CD14-positive monocyte (primary cell): ENCODE data around the gene H19. TPM values are rescaled to one million over a fixed set of nuclear protein-coding genes. Genes with fewer than 3 reads are reported as not detected.

Experiments used
- DNase-seq, 3 donors: peaks; one replicate each; pipeline ENCODE4 v3.0.0-alpha.2; 2011 to 2022
- H2AFZ ChIP-seq: 2 replicates; pipeline ENCODE4 v1.6.0; 2012; ENCODE audit warnings: mild to moderate bottlenecking, low read depth, low read length, inconsistent platforms; ENCODE audit not compliant: insufficient read depth, poor library complexity, severe bottlenecking
- H3K27ac ChIP-seq, 2 donors: 1 replicate in 1 of 2; 2 replicates in 1 of 2; pipeline ENCODE4 v1.5.1; 2012 to 2013; ENCODE audit warnings: low read length in 2 of 2, control low read depth in 1 of 2, inconsistent platforms in 1 of 2, low read depth in 1 of 2, mild to moderate bottlenecking in 1 of 2
- H3K27me3 ChIP-seq, 2 donors: one replicate each; pipeline versions ENCODE4 v1.6.0 to v1.6.1; 2011 to 2013; ENCODE audit warnings: low read length in 2 of 2; ENCODE audit not compliant: control insufficient read depth in 2 of 2, insufficient read depth in 2 of 2
- H3K36me3 ChIP-seq, 2 donors: replicated peaks in 1 of 2; 1 replicate in 1 of 2; 2 replicates in 1 of 2; pipeline versions ENCODE4 v1.5.1 to v1.6.1; 2012 to 2013; ENCODE audit warnings: low read length in 2 of 2, control low read depth in 1 of 2, inconsistent platforms in 1 of 2, mild to moderate bottlenecking in 1 of 2; ENCODE audit not compliant: insufficient read depth in 2 of 2, control insufficient read depth in 1 of 2
- H3K4me1 ChIP-seq, 2 donors: 1 replicate in 1 of 2; 2 replicates in 1 of 2; pipeline versions ENCODE4 v1.5.1 to v1.6.1; 2012 to 2013; ENCODE audit warnings: low read length in 2 of 2, control low read depth in 1 of 2, inconsistent platforms in 1 of 2, mild to moderate bottlenecking in 1 of 2, moderate library complexity in 1 of 2; ENCODE audit not compliant: insufficient read depth in 2 of 2, control insufficient read depth in 1 of 2
- H3K4me2 ChIP-seq: replicated peaks from 2 replicates; pipeline ENCODE3; 2012; ENCODE audit warnings: low read length, moderate library complexity, mild to moderate bottlenecking; ENCODE audit not compliant: poor library complexity, severe bottlenecking; ENCODE audit errors: extremely low read depth
- H3K4me3 ChIP-seq, 3 experiments: fragments of 200-600 bp in 1 of 3; sonication (generic) in 1 of 3; replicated peaks in 1 of 3; 1 replicate in 2 of 3; 2 replicates in 1 of 3; pipeline ENCODE4 v1.5.1; 2011 to 2013; ENCODE audit warnings: low read length in 3 of 3, mild to moderate bottlenecking in 3 of 3, control low read depth in 2 of 3, low read depth in 2 of 3, inconsistent platforms in 1 of 3, moderate library complexity in 1 of 3
- H3K79me2 ChIP-seq: 2 replicates; pipeline ENCODE4 v1.6.0; 2012; ENCODE audit warnings: mild to moderate bottlenecking, control low read depth, inconsistent platforms, low read length, moderate library complexity; ENCODE audit not compliant: insufficient read depth
- H3K9ac ChIP-seq: 2 replicates; pipeline ENCODE4 v1.6.0; 2017; ENCODE audit warnings: low read length, mild to moderate bottlenecking; ENCODE audit not compliant: insufficient read depth, poor library complexity, severe bottlenecking
- H3K9me3 ChIP-seq, 2 donors: replicated peaks in 1 of 2; 1 replicate in 1 of 2; 2 replicates in 1 of 2; pipeline versions ENCODE4 v1.5.1 to v1.6.1; 2012 to 2013; ENCODE audit warnings: low read length in 2 of 2, control low read depth in 1 of 2; ENCODE audit not compliant: control insufficient read depth in 1 of 2, insufficient read depth in 1 of 2
- H4K20me1 ChIP-seq: 2 replicates; pipeline ENCODE4 v1.6.0; 2012; ENCODE audit warnings: mild to moderate bottlenecking, low read length, control low read depth, moderate library complexity; ENCODE audit not compliant: insufficient read depth
- H3K27ac Mint-ChIP-seq, 7 donors: one replicate each; pipeline ENCODE4 v1.8.0; 2020; ENCODE audit warnings: mild to moderate bottlenecking in 7 of 7, mixed read lengths in 7 of 7, moderate library complexity in 6 of 7, inconsistent platforms in 2 of 7
- H3K27me3 Mint-ChIP-seq, 3 donors: one replicate each; pipeline ENCODE4 v1.8.0; 2021 to 2022; ENCODE audit warnings: low read depth in 3 of 3, mild to moderate bottlenecking in 3 of 3, mixed read lengths in 3 of 3, moderate library complexity in 3 of 3, inconsistent platforms in 1 of 3
- H3K36me3 Mint-ChIP-seq, 2 donors: one replicate each; pipeline ENCODE4 v1.8.0; 2020; ENCODE audit warnings: mixed read lengths in 2 of 2, inconsistent platforms in 1 of 2, mild to moderate bottlenecking in 1 of 2
- H3K4me1 Mint-ChIP-seq: one replicate; pipeline ENCODE4 v1.8.0; 2020; ENCODE audit warnings: mild to moderate bottlenecking, mixed read lengths
- H3K4me3 Mint-ChIP-seq, 2 donors: one replicate each; pipeline ENCODE4 v1.8.0; 2020; ENCODE audit warnings: mild to moderate bottlenecking in 2 of 2, mixed read lengths in 2 of 2, moderate library complexity in 1 of 2
- H3K9me3 Mint-ChIP-seq, 7 donors: one replicate each; pipeline ENCODE4 v1.8.0; 2020 to 2022; ENCODE audit warnings: mixed read lengths in 7 of 7, mild to moderate bottlenecking in 6 of 7, moderate library complexity in 6 of 7, inconsistent platforms in 2 of 7
- WGBS: methylation state at CpG from one replicate; pipeline ENCODE4 v1.1.5; 2013; ENCODE audit warnings: missing lambda C conversion rate; ENCODE audit not compliant: insufficient coverage; 5-methylcytosine and 5-hydroxymethylcytosine counted together
- intact Hi-C, 2 donors: fragments of 100-400 bp; cut with micrococcal nuclease; formaldehyde crosslinking; loops; one replicate each; pipeline versions ENCODE4 v1.15.0 to v1.15.1; 2023
- polyA plus RNA-seq, 3 donors: library from polyadenylated mRNA; depleted of rRNA in 1 of 3; unstranded in 2 of 3; stranded (reverse) in 1 of 3; fragments of 300-500 nt in 2 of 3; fragments of >200 nt in 1 of 3; fragmentation: Illumina TruSeq in 2 of 3; gene quantifications; 1 replicate in 2 of 3; 2 replicates in 1 of 3; pipeline ENCODE4 v1.2.3, GENCODE V29; 2012 to 2021
- TF ChIP-seq, protein P1 (sequence below): fragments of 200-600 bp; IDR thresholded peaks from one replicate; pipeline ENCODE4 v1.8.0; 2022; ENCODE audit warnings: antibody characterized with exemption, mild to moderate bottlenecking

Gene H19
- polyA plus RNA-seq, 3 donors = 0.47 TPM; not detected in 2

DNA sequence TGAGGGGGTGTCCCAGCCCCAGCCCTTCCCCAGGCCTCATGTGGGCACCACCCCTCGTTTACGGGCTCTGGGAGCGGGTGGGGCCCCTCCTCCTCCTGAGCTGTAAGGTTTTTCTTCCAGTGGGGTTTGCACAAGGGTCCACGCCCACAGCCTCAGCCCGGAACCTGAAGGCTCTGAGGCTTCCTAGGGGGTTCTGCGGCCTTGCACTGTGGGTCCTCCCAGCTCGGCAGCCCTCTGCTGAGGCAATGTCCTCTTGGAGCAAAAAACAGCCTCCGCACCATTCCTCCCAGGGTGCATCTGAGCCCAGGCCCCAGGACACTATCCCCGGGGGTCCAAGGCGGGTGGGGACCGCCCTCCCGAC, 14.1 kb downstream of the H19 start:
- H3K4me1 Mint-ChIP-seq = no peaks in the 10 kb centered on the region
- WGBS = no CpG with 5 or more reads among the region's 12 CpGs
- no peak for DNase-seq

DNA sequence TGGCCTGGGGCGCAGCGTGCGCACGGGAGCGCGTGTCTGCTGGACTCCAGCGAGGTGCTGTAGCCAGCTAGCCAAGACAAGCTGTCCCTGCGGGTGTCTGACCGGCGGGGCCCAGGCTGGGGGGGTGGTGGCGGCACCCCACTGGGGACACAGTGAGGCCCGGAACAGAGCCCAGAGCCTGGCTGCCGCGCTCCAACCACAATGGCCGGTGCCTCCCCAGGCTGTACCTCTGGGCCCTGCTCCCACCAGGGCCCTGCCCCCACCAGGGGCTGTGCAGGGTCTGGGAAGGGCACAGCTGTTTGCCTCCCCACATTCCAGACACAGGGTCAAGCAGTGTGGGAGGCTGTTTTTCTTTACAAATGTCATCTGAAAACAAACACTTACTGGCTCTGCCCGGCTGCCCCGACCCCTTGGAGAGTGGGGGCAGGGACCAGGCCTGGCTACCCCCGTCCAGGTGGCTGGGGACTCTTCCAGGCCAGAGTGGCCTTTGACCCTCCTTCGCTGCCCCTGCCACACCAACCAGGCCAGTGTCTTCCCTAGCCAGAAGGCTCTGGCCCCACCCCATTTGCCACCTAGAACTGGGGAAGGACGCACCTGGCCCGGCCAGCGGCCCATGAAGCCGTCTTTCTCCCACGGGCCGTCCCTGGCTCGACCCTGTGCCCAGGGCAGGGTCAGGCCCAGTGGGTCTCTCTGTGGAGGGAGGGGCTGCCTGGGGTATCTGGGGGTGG, 14.6 kb downstream of the H19 start:
- TF ChIP-seq, protein P1, sequence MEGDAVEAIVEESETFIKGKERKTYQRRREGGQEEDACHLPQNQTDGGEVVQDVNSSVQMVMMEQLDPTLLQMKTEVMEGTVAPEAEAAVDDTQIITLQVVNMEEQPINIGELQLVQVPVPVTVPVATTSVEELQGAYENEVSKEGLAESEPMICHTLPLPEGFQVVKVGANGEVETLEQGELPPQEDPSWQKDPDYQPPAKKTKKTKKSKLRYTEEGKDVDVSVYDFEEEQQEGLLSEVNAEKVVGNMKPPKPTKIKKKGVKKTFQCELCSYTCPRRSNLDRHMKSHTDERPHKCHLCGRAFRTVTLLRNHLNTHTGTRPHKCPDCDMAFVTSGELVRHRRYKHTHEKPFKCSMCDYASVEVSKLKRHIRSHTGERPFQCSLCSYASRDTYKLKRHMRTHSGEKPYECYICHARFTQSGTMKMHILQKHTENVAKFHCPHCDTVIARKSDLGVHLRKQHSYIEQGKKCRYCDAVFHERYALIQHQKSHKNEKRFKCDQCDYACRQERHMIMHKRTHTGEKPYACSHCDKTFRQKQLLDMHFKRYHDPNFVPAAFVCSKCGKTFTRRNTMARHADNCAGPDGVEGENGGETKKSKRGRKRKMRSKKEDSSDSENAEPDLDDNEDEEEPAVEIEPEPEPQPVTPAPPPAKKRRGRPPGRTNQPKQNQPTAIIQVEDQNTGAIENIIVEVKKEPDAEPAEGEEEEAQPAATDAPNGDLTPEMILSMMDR = no peak
- H3K4me3 ChIP-seq = no peak overlapping the region
- no peak overlapping the region for H3K4me3 Mint-ChIP-seq
- no peak overlapping the region for H3K27ac ChIP-seq
- DNase-seq = no peak
- H3K9me3 ChIP-seq = no peaks in the 10 kb centered on the region
- H3K4me1 Mint-ChIP-seq = no peaks in the 10 kb centered on the region
- H3K36me3 ChIP-seq = no peaks in the 10 kb centered on the region
- no peaks in the 10 kb centered on the region for H3K4me1 ChIP-seq
- no peaks in the 10 kb centered on the region for H3K27me3 Mint-ChIP-seq
- no peak overlapping the region for H3K27ac Mint-ChIP-seq
- no peaks in the 10 kb centered on the region for H3K79me2 ChIP-seq
- no peak overlapping the region for H3K4me2 ChIP-seq
- H3K36me3 Mint-ChIP-seq = no peaks in the 10 kb centered on the region
- H4K20me1 ChIP-seq = no peaks in the 10 kb centered on the region
- no peak overlapping the region for H3K9ac ChIP-seq
- H3K9me3 Mint-ChIP-seq = no peaks in the 10 kb centered on the region
- no peak overlapping the region for H2AFZ ChIP-seq
- intact Hi-C loops = no loop called here
- no CpG with 5 or more reads among the region's 26 CpGs for WGBS
- no peaks in the 10 kb centered on the region for H3K27me3 ChIP-seq

More for the DNA sequence above, 14.1 kb downstream of the H19 start:
- H3K79me2 ChIP-seq = no peaks in the 10 kb centered on the region
- no peaks in the 10 kb centered on the region for H3K27me3 Mint-ChIP-seq
- H3K9me3 Mint-ChIP-seq = no peaks in the 10 kb centered on the region
- no peaks in the 10 kb centered on the region for H3K36me3 ChIP-seq
- H3K4me1 ChIP-seq = no peaks in the 10 kb centered on the region
- no peak overlapping the region for H3K4me2 ChIP-seq
- intact Hi-C loops = no loop called here
- H3K4me3 ChIP-seq = no peak overlapping the region
- H3K27ac Mint-ChIP-seq = no peak overlapping the region
- H2AFZ ChIP-seq = no peak overlapping the region
- H3K27me3 ChIP-seq = no peaks in the 10 kb centered on the region
- no peaks in the 10 kb centered on the region for H3K9me3 ChIP-seq
- no peak overlapping the region for H3K27ac ChIP-seq
- H3K4me3 Mint-ChIP-seq = no peak overlapping the region
- TF ChIP-seq, protein P1 = no peak
- H3K36me3 Mint-ChIP-seq = no peaks in the 10 kb centered on the region
- H4K20me1 ChIP-seq = no peaks in the 10 kb centered on the region
- H3K9ac ChIP-seq = no peak overlapping the region
